HepG2 (cell line): ENCODE results near the gene CRYBA1. TPM values are rescaled to one million over a fixed set of nuclear protein-coding genes. Genes with fewer than 3 reads are reported as not detected.

Experiments used
- CENPT ChIP-seq: sonication (generic); formaldehyde crosslinking; IDR thresholded peaks from 2 replicates; pipeline ENCODE4 v1.8.0; 2022; ENCODE audit warnings: low read depth, mild to moderate bottlenecking, moderate library complexity, missing genetic modification reagents
- DPF2 ChIP-seq: sonication (generic); formaldehyde crosslinking; IDR thresholded peaks from 2 replicates; pipeline ENCODE4 v1.4.0; 2020; ENCODE audit warnings: mild to moderate bottlenecking, low read depth, missing genetic modification reagents, borderline replicate concordance
- FUBP1 ChIP-seq: sonication (generic); formaldehyde crosslinking; IDR thresholded peaks from 2 replicates; pipeline ENCODE4 v1.5.1; 2020; ENCODE audit warnings: missing genetic modification reagents, mild to moderate bottlenecking, borderline replicate concordance
- GTF3A ChIP-seq: sonication (generic); formaldehyde crosslinking; conservative IDR thresholded peaks from 2 replicates; pipeline ENCODE4 v1.4.0; 2020; ENCODE audit warnings: mild to moderate bottlenecking, missing genetic modification reagents
- HNRNPK ChIP-seq: fragments of 200-400 bp; formaldehyde crosslinking; IDR thresholded peaks from 2 replicates; pipeline ENCODE4 v1.6.1; 2018; ENCODE audit warnings: low read length, low read depth, moderate library complexity, mild to moderate bottlenecking; ENCODE audit not compliant: poor library complexity, severe bottlenecking
- KDM2A ChIP-seq: sonication (generic); formaldehyde crosslinking; IDR thresholded peaks from 2 replicates; pipeline ENCODE4 v1.4.0; 2020; ENCODE audit warnings: low read depth, missing genetic modification reagents, borderline replicate concordance
- KLF12 ChIP-seq: sonication (generic); formaldehyde crosslinking; IDR thresholded peaks from 2 replicates; pipeline ENCODE4 v1.4.0; 2020; ENCODE audit warnings: missing genetic modification reagents, borderline replicate concordance
- KMT2A ChIP-seq: sonication (generic); formaldehyde crosslinking; IDR thresholded peaks from 2 replicates; pipeline ENCODE4 v1.4.0; 2020; ENCODE audit warnings: missing genetic modification reagents
- NFE2L1 ChIP-seq: sonication (generic); formaldehyde crosslinking; IDR thresholded peaks from 2 replicates; pipeline ENCODE4 v1.4.0; 2020; ENCODE audit warnings: missing genetic modification reagents, mild to moderate bottlenecking, borderline replicate concordance
- PAX8 ChIP-seq: sonication (generic); formaldehyde crosslinking; IDR thresholded peaks from 2 replicates; pipeline ENCODE4 v1.8.0; 2022; ENCODE audit warnings: mild to moderate bottlenecking, missing genetic modification reagents, borderline replicate concordance
- PLRG1 ChIP-seq: fragments of 450-650 bp; conservative IDR thresholded peaks from 2 replicates; pipeline ENCODE4 v1.6.1; 2016
- RBAK ChIP-seq: sonication (generic); formaldehyde crosslinking; IDR thresholded peaks from 2 replicates; pipeline ENCODE4 v1.5.1; 2020; ENCODE audit warnings: mild to moderate bottlenecking, missing genetic modification reagents
- REXO4 ChIP-seq: sonication (generic); formaldehyde crosslinking; IDR thresholded peaks from 2 replicates; pipeline ENCODE4 v1.8.0; 2022; ENCODE audit warnings: missing genetic modification reagents, mild to moderate bottlenecking, borderline replicate concordance
- RXRB ChIP-seq: IDR thresholded peaks from 2 replicates; pipeline ENCODE4 v1.6.1; 2016; ENCODE audit warnings: borderline replicate concordance, missing genetic modification reagents, missing compliant biosample characterization
- TCF7L2 ChIP-seq: IDR thresholded peaks from 2 replicates; pipeline ENCODE4 v1.6.1; 2011; ENCODE audit warnings: mild to moderate bottlenecking, low read depth, low read length, moderate library complexity
- TEAD3 ChIP-seq: optimal IDR thresholded peaks from 2 replicates; pipeline ENCODE3; 2016; ENCODE audit warnings: borderline replicate concordance
- ZFY ChIP-seq: sonication (generic); formaldehyde crosslinking; IDR thresholded peaks from 2 replicates; pipeline ENCODE4 v1.4.0; 2020; ENCODE audit warnings: missing genetic modification reagents
- ZNF207 ChIP-seq: fragments of 450-650 bp; IDR thresholded peaks from 2 replicates; pipeline ENCODE4 v1.6.1; 2016; ENCODE audit warnings: antibody characterized with exemption, borderline replicate concordance
- ZNF317 ChIP-seq: sonication (generic); formaldehyde crosslinking; IDR thresholded peaks from 2 replicates; pipeline ENCODE4 v1.5.0; 2020; ENCODE audit warnings: mild to moderate bottlenecking, missing genetic modification reagents
- ZNF34 ChIP-seq: sonication (generic); formaldehyde crosslinking; IDR thresholded peaks from 2 replicates; pipeline ENCODE4 v1.4.0; 2020; ENCODE audit warnings: mild to moderate bottlenecking, missing genetic modification reagents, borderline replicate concordance
- polyA plus RNA-seq, 8 experiments: library from polyadenylated mRNA; depleted of rRNA in 3 of 8; stranded (reverse) in 7 of 8; unstranded in 1 of 8; fragments of >200 nt; fragmentation: Illumina TruSeq in 4 of 8; extraction: Trizol in 4 of 8; gene quantifications; 2 replicates each; pipeline versions ENCODE4 v1.2.1 to v1.2.3, GENCODE V29; 2011 to 2016; ENCODE audit warnings: low read depth in 4 of 8, missing spikeins in 1 of 8, mixed read lengths in 1 of 8; ENCODE audit not compliant: insufficient read depth in 1 of 8
- total RNA-seq, 5 experiments: library from RNA; depleted of rRNA; stranded (reverse); fragments of >200 nt; fragmentation: Illumina TruSeq; extraction: Trizol; gene quantifications; 2 replicates each; pipeline ENCODE4 v1.2.3, GENCODE V29; 2016; ENCODE audit warnings: low read depth in 1 of 5
- TF ChIP-seq, protein P1 (sequence below): sonication (generic); formaldehyde crosslinking; IDR thresholded peaks from 2 replicates; pipeline ENCODE4 v1.5.1; 2020; ENCODE audit warnings: mild to moderate bottlenecking, moderate library complexity, missing genetic modification reagents
- TF ChIP-seq, protein P2 (sequence below): sonication (generic); formaldehyde crosslinking; IDR thresholded peaks from 2 replicates; pipeline ENCODE4 v1.5.1; 2020; ENCODE audit warnings: missing genetic modification reagents, mild to moderate bottlenecking, borderline replicate concordance
- TF ChIP-seq, protein P3 (sequence below): sonication (generic); formaldehyde crosslinking; IDR thresholded peaks from 2 replicates; pipeline ENCODE4 v1.4.0; 2020; ENCODE audit warnings: missing genetic modification reagents

CRYBA1 gene
- total and polyA plus RNA-seq, 2 of the 13 experiments (the other 11 are each of a cell fraction or from before 2014, with no cell fraction given) = not detected

GRCh38 chr17:29293890-29294579, 47.4 kb downstream of the CRYBA1 start, which contains the start of gene NUFIP2 (continued):
- TF ChIP-seq GTF3A (CRISPR knock-in tag) (no peak), KLF12 (peak; percentile 85), PLRG1 (no peak), NFE2L1 (0 out of 2 replicates have a peak, but pooled peaks have one; percentile 46), DPF2 (no peak), RXRB (CRISPR knock-in tag) (peak; percentile 84), CENPT (0 out of 2 replicates have a peak, but pooled peaks have one; percentile 51), ZNF207 (no peak), ZFY (CRISPR knock-in tag) (peak; percentile 79), HNRNPK (peak; percentile 2), KMT2A (CRISPR knock-in tag) (peak; percentile 86), TCF7L2 (no peak), RBAK (CRISPR knock-in tag) (no peak), PAX8 (CRISPR knock-in tag) (no peak), FUBP1 (CRISPR knock-in tag) (peak; percentile 47; the same call in 1 of the 2 replicates), REXO4 (CRISPR knock-in tag) (no peak), KDM2A (CRISPR knock-in tag) (peak; percentile 82; the same call in 1 of the 2 replicates), ZNF317 (no peak), TEAD3 (CRISPR knock-in tag) (peak; percentile 43), ZNF34 (no peak)
- TF ChIP-seq, protein P1, sequence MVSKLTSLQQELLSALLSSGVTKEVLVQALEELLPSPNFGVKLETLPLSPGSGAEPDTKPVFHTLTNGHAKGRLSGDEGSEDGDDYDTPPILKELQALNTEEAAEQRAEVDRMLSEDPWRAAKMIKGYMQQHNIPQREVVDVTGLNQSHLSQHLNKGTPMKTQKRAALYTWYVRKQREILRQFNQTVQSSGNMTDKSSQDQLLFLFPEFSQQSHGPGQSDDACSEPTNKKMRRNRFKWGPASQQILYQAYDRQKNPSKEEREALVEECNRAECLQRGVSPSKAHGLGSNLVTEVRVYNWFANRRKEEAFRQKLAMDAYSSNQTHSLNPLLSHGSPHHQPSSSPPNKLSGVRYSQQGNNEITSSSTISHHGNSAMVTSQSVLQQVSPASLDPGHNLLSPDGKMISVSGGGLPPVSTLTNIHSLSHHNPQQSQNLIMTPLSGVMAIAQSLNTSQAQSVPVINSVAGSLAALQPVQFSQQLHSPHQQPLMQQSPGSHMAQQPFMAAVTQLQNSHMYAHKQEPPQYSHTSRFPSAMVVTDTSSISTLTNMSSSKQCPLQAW (CRISPR knock-in tag) = peak; percentile 79; the same call in 1 of the 2 replicates
- TF ChIP-seq, protein P2, sequence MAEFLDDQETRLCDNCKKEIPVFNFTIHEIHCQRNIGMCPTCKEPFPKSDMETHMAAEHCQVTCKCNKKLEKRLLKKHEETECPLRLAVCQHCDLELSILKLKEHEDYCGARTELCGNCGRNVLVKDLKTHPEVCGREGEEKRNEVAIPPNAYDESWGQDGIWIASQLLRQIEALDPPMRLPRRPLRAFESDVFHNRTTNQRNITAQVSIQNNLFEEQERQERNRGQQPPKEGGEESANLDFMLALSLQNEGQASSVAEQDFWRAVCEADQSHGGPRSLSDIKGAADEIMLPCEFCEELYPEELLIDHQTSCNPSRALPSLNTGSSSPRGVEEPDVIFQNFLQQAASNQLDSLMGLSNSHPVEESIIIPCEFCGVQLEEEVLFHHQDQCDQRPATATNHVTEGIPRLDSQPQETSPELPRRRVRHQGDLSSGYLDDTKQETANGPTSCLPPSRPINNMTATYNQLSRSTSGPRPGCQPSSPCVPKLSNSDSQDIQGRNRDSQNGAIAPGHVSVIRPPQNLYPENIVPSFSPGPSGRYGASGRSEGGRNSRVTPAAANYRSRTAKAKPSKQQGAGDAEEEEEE (CRISPR knock-in tag) = no peak
- TF ChIP-seq, protein P3, sequence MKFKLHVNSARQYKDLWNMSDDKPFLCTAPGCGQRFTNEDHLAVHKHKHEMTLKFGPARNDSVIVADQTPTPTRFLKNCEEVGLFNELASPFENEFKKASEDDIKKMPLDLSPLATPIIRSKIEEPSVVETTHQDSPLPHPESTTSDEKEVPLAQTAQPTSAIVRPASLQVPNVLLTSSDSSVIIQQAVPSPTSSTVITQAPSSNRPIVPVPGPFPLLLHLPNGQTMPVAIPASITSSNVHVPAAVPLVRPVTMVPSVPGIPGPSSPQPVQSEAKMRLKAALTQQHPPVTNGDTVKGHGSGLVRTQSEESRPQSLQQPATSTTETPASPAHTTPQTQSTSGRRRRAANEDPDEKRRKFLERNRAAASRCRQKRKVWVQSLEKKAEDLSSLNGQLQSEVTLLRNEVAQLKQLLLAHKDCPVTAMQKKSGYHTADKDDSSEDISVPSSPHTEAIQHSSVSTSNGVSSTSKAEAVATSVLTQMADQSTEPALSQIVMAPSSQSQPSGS = peak; percentile 70
